GM18508 (cell line): Measurements from ENCODE around the gene GPR15LG.
A peak's percentile ranks its signal among the peaks of the same experiment; 100 is the strongest.
"Not testable (repeated sequence)": the region's sequence is repeated elsewhere in the genome, so short reads cannot be mapped to it uniquely, and the experiment has no call there.

Experiments used
- ATAC-seq: cut with Tn5 transposase; IDR thresholded peaks from one replicate; pipeline ENCODE4 v1.9.1; 2021; ENCODE audit warnings: moderate number of reproducible peaks; ENCODE audit not compliant: insufficient read depth, unreplicated experiment

GPR15LG gene

DNA sequence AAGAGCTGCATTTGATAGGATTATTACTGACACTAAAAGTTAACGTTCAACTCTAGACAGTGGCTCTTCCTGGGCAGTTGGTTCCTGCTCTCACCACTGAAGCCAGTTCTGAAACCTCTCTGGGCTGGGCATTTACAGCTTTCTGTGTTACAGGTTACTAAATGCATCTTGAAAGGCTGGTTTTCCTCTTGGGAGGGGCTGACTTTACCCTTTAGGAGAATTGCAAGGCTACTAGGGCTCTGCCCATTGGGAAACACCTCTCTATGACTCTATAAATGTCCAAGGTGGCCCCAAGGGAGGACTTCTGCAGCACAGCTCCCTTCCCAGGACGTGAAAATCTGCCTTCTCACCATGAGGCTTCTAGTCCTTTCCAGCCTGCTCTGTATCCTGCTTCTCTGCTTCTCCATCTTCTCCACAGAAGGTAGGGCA is at the start of gene GPR15LG:
Gene GPR15LG, plus strand, starts transcription at position 301 of the 429 bp plus-strand sequence. Its CDS starts 51 bp downstream, at position 352.
- ATAC-seq: no peak

DNA sequence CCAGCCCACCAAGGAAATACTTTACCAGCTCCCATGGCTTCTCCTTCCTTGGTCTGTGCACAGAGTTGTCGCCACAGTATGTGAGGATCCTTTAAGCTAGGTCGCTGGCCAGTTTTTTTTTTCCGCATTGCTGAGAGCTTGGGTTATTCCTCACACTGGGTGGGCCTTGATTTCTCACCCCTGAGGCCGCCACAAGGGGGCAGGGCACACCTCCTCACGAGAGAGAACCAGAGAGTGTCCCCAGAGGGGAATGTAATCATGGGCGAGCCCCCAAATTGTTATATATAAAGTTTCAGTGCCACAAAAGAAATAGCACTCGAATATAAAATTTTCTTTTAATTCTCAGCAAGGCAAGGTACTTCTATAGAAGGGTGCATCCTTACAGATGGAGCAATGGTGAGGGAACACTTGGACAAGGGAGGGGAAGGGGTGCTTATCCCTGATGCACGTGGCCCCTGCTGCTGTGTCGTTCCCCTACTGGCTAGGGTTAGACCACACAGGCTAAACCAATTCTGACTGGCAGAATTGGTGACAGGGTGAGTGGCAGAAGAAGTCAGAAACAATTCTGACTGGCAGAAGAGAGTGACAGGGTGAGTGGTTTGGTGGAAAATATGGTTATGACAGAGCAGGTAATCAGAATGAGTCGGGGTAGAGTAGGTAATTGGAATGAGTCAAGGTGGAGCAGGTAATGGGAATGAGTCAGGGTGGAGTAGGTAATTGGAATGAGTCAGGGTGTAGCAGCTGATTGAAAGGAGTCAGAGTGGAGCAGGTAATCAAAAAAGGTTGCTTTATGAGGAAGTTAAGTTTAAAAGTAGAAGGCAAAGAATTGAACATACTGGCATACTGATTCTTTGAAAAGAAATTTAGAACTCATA is 47.5 kb upstream of the GPR15LG start:
- ATAC-seq: not testable (repeated sequence)

DNA sequence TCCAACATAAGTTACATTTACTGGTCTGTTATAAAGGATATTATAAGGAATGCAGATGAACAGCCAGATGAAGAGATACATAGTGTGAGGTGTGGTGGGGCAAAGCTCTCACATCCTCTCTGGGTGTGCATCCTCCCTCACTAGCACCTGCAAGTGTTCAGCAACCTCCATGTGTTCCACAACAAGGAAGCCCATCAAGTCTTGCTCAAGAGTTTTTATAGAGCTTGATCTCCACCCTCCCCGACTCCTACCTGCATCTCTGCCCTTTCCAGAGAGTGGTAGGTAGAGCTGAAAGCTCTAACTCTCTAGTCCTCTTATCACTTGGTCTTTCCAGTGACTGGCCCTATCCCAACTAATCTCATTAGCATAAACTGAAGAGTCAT is 46.8 kb upstream of the GPR15LG start:
- no peak for ATAC-seq

DNA sequence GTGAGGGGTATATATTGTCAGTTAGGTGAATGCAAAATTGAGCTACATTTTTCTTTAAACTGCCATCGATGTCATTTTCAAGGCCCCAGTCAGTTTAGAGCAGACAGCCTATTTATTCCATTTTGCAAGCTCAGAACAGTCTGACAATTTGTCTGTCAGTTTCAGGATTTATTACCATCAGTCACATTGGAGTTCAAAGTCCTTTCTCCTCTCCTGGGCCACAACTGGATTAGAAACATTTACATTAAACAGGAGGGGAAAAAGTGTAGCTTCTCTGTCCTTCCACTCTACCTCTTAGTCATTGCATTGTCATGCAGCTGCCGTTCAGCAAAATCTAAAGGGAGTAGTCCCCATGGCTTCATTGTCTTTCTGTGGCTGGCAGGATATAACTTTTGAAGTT is 37.8 kb upstream of the GPR15LG start:
- ATAC-seq: no peak

- ATAC-seq: no peak
Observed at GRCh38 chr10:84137811-84138210, 35.8 kb upstream of the GPR15LG start.

- no peak for ATAC-seq
Observed at GRCh38 chr10:84138478-84139125, 35.0 kb upstream of the GPR15LG start.

- peak; percentile 97 for ATAC-seq
Observed at GRCh38 chr10:84139126-84140035, 34.2 kb upstream of the GPR15LG start, which contains the start of gene GHITM. TSS of gene GHITM (plus strand) at chr10:84139509. CDS start at chr10:84141501, 1,992 bp downstream.

DNA sequence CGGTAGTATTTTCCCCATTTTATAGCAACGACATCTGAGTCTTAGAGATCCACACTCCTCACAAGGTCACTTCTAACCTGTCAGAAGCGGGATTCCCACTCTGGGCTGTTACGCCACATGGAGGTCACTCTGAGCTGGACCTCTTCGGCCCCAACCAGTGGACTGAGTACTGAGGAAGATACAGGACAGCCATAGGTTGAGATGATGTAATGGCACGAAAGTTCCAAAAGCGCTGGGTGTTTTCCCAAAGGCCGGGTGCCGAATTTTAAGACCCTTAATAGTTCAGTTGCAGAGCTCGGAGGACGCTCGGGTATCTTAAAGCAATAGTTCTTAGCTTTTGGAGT is 33.6 kb upstream of the GPR15LG start:
- no peak for ATAC-seq

GRCh38 chr10:84147347-84147746 is 26.3 kb upstream of the GPR15LG start:
- ATAC-seq: no peak

DNA sequence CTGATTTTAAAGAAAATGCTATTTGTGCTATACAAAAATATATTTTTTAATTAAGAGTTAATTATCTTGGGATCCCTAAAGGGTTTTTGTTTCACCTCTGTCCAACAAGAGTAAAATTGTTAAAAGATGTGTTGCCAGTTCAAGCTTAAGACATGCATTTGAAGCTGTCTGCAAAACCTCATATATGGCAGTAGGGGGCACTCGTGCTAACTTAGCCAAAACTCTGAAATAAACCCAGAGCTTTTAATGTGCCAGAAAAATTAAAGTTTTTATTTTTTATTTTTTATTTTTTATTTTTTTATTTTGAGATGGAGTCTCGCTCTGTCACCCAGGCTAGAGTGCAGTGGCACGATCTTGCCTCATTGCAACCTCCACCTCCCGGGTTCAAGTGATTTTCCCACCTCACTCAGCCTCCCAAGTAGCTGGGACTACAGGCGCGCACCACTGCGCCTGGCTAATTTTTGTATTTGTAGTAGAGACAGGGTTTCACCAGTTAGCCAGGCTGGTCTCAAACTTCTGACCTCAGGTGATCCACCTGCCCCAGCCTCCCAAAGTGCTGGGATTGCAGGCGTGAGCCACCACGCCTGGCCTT is 25.5 kb upstream of the GPR15LG start:
- not testable (repeated sequence) for ATAC-seq

GRCh38 chr10:84149854-84150253 is 23.7 kb upstream of the GPR15LG start:
- no peak for ATAC-seq

DNA sequence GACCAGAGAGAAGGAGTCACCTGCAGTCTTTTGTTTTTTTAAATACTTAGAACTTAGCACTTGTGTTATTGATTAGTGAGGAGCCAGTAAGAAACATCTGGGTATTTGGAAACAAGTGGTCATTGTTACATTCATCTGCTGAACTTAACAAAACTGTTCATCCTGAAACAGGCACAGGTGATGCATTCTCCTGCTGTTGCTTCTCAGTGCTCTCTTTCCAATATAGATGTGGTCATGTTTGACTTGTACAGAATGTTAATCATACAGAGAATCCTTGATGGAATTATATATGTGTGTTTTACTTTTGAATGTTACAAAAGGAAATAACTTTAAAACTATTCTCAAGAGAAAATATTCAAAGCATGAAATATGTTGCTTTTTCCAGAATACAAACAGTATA is 20.8 kb upstream of the GPR15LG start:
- no peak for ATAC-seq

DNA sequence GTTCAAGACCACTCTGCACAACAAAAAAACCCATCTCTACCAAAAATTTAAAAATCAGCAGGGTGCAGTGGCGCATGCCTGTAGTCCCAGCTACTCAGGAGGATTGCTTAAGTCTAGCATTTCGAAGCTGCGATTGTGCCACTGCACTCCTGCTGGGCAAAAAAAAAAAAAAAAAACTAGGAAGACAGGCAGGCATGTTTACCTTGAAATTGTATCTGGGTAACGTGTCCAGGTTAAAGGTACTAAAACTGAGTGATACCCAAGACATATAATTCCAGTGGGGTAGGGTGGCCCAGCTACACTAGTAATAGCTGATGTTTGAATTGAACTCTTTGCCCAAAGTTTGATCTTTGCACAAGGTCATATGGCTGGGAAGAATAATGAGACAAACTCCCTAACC is 18.1 kb upstream of the GPR15LG start:
- no peak for ATAC-seq

DNA sequence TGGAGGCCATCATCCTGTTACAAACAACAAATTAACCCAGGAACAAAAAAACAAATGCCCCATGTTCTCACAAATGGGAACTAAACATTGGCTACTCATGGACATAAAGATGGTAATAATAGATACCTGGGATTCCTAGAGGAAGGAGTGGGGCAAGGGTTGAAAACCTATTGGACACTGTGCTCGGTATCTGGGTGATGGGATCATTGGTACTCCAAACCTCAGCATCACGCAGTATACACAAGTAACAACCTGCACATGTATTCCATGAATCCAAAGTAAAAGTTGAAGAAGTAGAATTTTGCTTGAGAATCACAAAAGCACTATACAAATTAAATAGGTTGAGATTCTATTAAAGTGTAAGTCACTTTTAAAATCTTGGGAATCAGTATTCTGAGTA is 17.6 kb upstream of the GPR15LG start:
- ATAC-seq: no peak

DNA sequence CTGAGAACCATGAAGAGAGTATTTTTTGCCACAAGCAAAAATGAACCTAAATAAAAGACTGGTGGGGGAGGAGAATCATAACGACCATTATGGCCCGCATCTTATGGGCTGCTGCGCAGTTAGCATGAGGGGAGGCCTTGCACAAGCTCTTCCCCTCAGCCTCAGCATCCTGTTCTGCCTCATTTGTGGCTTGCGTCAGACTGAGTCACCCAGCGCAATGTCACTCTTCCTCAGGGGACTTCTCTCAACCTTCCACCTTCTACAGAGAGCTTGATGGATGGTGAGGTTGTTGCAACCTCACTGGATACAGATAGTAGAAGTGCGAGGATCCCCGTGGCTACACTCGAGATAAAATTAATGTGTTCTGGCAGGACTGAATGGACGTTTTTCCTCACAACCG is 16.8 kb upstream of the GPR15LG start:
- ATAC-seq: peak; percentile 46

DNA sequence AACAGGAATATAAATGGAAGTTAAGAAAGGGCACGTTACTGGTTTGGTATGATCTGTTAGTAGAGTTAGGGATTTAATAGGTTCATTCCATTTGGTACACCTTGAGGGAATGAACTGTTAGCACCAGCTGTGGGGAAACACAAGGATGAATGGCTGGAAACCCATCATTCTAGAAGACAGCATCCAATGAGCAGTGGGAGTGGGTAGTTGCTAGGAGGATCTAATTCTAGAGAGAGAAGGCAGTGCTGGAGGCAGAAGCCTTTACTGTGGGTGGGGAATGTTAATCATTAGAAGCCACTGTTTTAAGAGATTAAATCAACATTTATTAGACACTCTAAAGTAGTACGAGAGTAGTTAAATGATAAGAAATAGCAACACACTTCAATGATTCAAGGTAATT is 15.5 kb upstream of the GPR15LG start:
- no peak for ATAC-seq

GRCh38 chr10:84158550-84158949 is 15.1 kb upstream of the GPR15LG start:
- ATAC-seq: no peak

- ATAC-seq: no peak
Observed at GRCh38 chr10:84159076-84159685, 14.4 kb upstream of the GPR15LG start.

- no peak for ATAC-seq
Observed at GRCh38 chr10:84160663-84161362, 12.8 kb upstream of the GPR15LG start.
